GM18909 (cell line): Measurements from ENCODE around the gene GID4.

Experiments
- ATAC-seq: cut with Tn5 transposase; IDR thresholded peaks from one replicate; pipeline ENCODE4 v1.9.1; 2021; ENCODE audit warnings: mild to moderate bottlenecking; ENCODE audit not compliant: unreplicated experiment, poor library complexity

GID4 gene

DNA sequence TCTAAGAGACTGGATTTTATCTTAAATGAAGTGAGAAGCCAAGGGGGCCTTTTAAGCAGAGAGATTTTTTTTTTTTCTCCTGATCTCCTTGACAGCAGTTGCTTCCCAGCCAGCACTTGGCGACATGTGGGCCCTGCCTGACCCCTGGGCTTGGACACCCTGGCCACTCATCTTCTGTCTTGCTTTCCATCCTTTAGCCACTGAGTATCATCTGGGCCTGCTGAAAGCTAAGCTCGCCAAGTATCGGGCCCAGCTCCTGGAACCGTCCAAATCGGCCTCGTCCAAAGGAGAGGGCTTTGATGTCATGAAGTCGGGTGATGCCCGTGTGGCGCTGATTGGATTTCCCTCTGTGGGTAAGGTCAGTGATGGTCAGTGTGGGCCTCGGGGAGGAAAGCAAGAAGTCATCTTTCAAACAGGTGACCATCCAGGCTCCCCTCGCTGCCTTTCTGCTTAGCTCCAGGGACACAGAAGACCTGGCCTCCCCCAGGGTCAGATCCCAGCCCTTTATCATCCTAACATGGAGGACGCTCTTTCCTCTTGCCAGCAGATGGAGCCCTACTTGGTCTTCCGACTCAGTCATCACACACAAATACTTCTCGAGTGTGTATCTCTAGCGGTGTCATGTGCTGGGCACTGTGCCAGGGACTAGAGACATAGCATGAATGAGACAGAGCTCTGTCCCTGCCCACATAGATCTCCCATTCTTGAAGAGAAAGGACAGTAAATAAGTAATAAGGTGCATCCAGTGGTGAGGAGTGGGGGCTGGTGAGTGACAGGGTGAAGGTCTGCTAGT, 54.6 kb downstream of the GID4 start:
- ATAC-seq, result no peak

DNA sequence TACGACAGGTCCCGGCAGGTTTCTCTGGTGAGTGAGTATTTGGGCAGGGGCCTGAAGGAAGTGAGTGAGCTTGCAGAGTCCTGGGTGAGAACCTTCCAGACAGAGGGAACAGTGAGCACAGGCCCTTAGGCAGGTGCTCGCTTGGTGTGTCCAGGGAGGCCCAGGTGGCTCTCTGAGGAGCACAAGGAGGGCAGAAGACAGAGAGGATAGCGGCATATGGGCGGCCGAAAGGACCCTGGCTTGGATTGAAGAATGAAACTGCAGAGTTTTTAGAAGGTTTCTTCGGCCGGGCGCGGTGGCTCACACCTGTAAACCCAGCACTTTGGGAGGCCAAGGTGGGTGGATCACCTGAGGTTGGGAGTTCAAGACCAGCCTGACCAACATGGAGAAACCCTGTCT, 55.2 kb downstream of the GID4 start:
- no peak for ATAC-seq

GRCh38 chr17:18099516-18099915, 60.3 kb downstream of the GID4 start:
- no peak for ATAC-seq

DNA sequence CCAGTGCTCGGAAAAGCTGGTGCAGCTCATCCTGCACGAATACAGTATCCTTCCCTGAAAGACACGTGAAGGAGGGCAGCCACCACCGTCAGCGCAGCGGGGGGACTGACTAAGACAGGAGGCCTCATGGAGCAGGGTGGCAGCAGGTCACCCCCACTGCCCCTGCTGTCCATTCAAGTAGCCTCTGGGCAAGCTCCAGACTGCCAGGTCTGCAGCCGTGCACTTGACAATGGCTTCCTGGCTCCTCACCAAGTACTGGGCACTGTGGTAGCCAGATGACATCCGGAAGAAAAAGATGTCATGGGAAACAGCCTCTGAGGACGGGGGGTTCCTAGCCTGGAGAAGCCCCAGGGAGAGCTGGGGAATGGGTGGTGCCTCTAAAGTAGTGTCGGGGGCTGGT, 61.4 kb downstream of the GID4 start:
- ATAC-seq, result no peak

GRCh38 chr17:18101828-18102227, 62.6 kb downstream of the GID4 start:
- no peak for ATAC-seq

GRCh38 chr17:18102640-18103039, 63.4 kb downstream of the GID4 start:
- no peak for ATAC-seq

DNA sequence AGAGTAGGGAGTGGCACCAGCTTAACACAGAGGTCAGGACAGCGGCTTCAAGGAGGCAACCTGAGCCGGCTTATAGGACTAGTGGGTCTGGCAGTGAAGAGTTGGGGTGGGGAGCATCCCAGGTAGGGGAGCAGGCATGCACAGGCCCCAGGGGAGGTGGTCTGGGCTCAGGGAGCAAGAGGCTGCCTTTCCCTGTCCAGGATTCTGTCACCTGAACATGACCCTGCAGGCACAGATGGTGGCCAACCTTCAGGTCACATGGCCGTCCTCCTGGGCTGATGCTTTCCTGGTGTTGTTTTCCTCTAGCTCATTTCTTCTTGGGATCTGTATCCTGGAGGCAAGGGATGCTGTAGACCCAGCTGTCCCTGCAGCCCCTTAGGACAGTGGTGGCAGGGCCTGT, 65.8 kb downstream of the GID4 start:
- no peak for ATAC-seq

- no peak for ATAC-seq
Observed at GRCh38 chr17:18105595-18105994, 66.4 kb downstream of the GID4 start.

DNA sequence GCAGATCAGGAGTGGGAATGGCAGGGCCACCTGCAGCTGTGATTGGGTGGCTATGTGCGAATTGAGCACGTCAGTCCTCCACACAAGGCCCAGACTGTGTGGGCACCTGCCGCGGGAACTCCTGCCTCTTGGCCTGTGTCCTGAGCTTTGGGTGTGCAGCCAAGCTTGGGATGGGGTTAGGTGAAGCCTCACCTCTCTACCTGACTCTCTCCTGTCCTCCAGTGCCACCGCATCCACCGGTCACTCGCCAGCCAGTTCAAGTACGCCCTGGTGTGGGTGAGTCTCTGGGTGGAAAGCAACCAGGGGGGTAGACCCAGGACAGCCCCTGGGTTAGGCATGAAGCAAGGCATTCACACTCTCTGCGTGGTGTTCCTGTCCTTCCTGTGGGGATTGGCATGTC, 67.0 kb downstream of the GID4 start:
- ATAC-seq, result no peak

DNA sequence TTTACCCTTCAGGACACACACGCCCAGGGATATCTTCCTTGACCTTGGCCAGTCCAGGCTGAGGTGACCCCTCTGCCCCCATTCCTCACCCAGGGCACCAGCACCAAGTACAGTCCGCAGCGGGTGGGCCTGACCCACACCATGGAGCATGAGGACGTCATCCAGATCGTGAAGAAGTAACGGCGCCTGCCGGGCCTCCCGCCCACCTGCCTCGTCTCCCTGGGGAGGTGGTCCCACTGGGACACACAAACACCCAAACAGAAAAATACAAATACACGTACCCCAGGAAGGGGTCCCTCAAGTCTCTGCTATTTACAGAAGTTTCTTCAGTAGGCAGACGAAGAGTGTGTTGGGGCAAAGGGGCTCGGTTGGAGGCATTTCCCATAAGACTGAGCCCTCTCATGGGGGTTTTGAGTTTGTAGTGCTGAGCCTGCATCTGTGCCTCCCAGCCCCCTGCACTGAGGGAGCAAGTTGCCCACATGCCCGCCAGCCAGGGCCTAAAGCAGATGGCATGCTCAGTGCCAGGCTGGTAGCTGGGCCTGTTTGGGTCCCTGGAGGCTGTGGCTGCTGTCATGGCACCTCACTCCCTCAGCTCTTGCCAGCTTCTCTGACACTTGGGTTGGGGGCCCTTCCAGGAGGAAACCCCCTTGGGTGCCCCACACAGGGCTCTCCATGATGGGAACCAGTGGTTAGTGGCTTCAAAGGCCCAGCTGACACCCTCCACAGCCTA, 68.0 kb downstream of the GID4 start:
- ATAC-seq, result no peak

GRCh38 chr17:18107971-18108370, 68.8 kb downstream of the GID4 start:
- ATAC-seq, result no peak

- ATAC-seq, result no peak
Observed at GRCh38 chr17:18108401-18109312, 69.4 kb downstream of the GID4 start, which contains the start of gene MYO15A. Gene MYO15A, plus strand, starts transcription at chr17:18108756. Its CDS starts 10,045 bp downstream, at chr17:18118801.

DNA sequence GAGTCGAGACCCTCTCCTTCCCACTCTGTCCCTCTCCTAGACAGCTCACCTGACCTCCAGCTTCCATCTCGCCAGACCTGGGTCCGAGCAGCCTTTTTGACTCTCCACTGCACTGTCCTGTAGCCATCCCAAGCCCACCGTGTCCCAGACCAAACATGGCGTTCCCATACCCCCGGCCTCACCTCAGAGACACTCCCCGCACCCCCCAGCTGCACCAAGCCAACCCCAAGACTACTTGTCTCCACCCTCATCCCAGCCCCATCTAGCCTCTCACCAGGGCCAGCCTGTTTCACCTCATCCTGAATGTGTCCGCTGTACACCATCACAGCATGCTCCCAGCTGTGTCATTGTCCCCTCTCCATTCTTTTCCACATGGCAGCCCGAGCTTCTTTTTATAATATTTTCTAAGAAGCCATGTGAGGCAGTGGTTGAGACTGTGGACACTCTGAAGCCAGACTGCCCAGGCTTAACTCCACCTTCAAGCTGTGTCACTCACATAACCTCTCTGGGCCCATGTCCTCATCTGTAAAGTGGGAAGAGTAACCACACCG, 70.8 kb downstream of the GID4 start:
- ATAC-seq, result no peak

- no peak for ATAC-seq
Observed at GRCh38 chr17:18110636-18111145, 71.5 kb downstream of the GID4 start.

- ATAC-seq, result no peak
Observed at GRCh38 chr17:18111330-18111971, 72.2 kb downstream of the GID4 start.

GRCh38 chr17:18115517-18115916, 76.3 kb downstream of the GID4 start:
- no peak for ATAC-seq

- no peak for ATAC-seq
Observed at GRCh38 chr17:18116078-18116477, 76.9 kb downstream of the GID4 start.

DNA sequence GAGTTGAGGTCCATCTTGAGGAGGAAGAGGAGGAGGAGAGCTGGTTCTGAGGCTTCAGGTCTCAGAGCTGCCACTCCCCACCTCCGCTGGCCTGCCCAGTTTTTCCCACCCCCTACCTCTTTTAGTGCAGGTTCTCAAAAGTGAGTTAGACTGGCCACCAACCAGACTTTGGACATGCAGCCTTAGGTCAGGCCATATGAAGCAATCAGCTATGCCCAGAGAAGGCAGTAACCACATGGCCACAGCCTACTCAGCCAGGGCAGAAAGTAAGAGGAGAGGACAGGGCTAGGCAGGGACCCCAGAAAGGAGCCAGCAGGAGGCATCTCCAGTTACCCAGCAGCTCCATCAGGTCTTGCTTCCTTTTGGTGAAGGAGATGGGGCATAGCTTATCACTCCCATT, 78.3 kb downstream of the GID4 start:
- ATAC-seq, result no peak
